Dendritic cell treated with granulocyte-macrophage colony-stimulating factor and Interleukin-4, amounts not matched to agents 40 ng/mL and 50 ng/mL, for 4 days (primary cell): ENCODE data around the gene PSMB4.
A peak's percentile ranks its signal among the peaks of the same experiment; 100 is the strongest.

ENCODE experiments used
- H3K27ac Mint-ChIP-seq: one replicate; pipeline ENCODE4 v1.8.0; 2022; ENCODE audit warnings: mild to moderate bottlenecking, mixed read lengths
- H3K27me3 Mint-ChIP-seq: one replicate; pipeline ENCODE4 v1.8.0; 2022; ENCODE audit warnings: mild to moderate bottlenecking, mixed read lengths
- H3K36me3 Mint-ChIP-seq: one replicate; pipeline ENCODE4 v1.8.0; 2022; ENCODE audit warnings: low read depth, mixed read lengths
- H3K4me1 Mint-ChIP-seq: one replicate; pipeline ENCODE4 v1.8.0; 2022; ENCODE audit warnings: low read depth, mixed read lengths
- H3K4me3 Mint-ChIP-seq: one replicate; pipeline ENCODE4 v1.8.0; 2022; ENCODE audit warnings: mild to moderate bottlenecking, moderate library complexity, mixed read lengths
- H3K9me3 Mint-ChIP-seq: one replicate; pipeline ENCODE4 v1.8.0; 2022; ENCODE audit warnings: mixed read lengths
- intact Hi-C: fragments of 100-400 bp; cut with micrococcal nuclease; formaldehyde crosslinking; loops from one replicate; pipeline ENCODE4 v1.15.0; 2022

Gene PSMB4

GRCh38 chr1:151443846-151444782, 44.7 kb downstream of the PSMB4 start:
- Mint-ChIP-seq H3K36me3 (peaks cover 38% of the 10 kb centered on the region), H3K9me3 (no peaks in the 10 kb centered on the region), H3K27me3 (no peaks in the 10 kb centered on the region), H3K27ac (peak overlapping the region; percentile 38), H3K4me3 (no peak overlapping the region), H3K4me1 (peaks cover 18% of the 10 kb centered on the region)
- intact Hi-C loops: loop anchor here (10.0 kb wide), 1 partner anchor 391 kb away; the partner anchor contains the start of genes C2CD4D and RORC

- intact Hi-C loops: loop anchor here (10.0 kb wide), 1 partner anchor 390 kb away; the partner anchor contains the start of genes C2CD4D and RORC
- H3K27me3 Mint-ChIP-seq: no peaks in the 10 kb centered on the region
- peak overlapping the region; percentile 38 for H3K27ac Mint-ChIP-seq
- no peak overlapping the region for H3K4me3 Mint-ChIP-seq
- H3K4me1 Mint-ChIP-seq: peaks cover 18% of the 10 kb centered on the region
- peaks cover 40% of the 10 kb centered on the region for H3K36me3 Mint-ChIP-seq
- H3K9me3 Mint-ChIP-seq: no peaks in the 10 kb centered on the region
These were observed 45.4 kb downstream of the PSMB4 start for GRCh38 chr1:151444783-151445177.

GRCh38 chr1:151447696-151448095, 48.3 kb downstream of the PSMB4 start:
- peaks cover 26% of the 10 kb centered on the region for H3K36me3 Mint-ChIP-seq
- intact Hi-C loops: loop anchor here (10.0 kb wide), 1 partner anchor 387 kb away; the partner anchor contains the start of genes C2CD4D and RORC
- H3K4me1 Mint-ChIP-seq: peaks cover 13% of the 10 kb centered on the region
- H3K27ac Mint-ChIP-seq: no peak overlapping the region
- H3K9me3 Mint-ChIP-seq: no peaks in the 10 kb centered on the region
- H3K27me3 Mint-ChIP-seq: no peaks in the 10 kb centered on the region
- H3K4me3 Mint-ChIP-seq: no peak overlapping the region
